Sigmoid colon (tissue), 7 donors: ENCODE data around the gene GPATCH2. TPM values are rescaled to one million over a fixed set of nuclear protein-coding genes. Genes with fewer than 3 reads are reported as not detected.
"Not testable (repeated sequence)": the region's sequence is repeated elsewhere in the genome, so short reads cannot be mapped to it uniquely, and the experiment has no call there.

Experiments used
- DNase-seq: peaks from one replicate; pipeline ENCODE4 v3.0.0-alpha.2; 2019
- H3K27ac ChIP-seq, 4 donors: fragments of 200-600 bp; sonication (generic); one replicate each; pipeline ENCODE4 v1.5.1; 2016 to 2019; ENCODE audit warnings: mild to moderate bottlenecking in 1 of 4
- H3K27me3 ChIP-seq, 3 donors: fragments of 200-600 bp; sonication (generic); one replicate each; pipeline ENCODE4 v1.5.1; 2019; ENCODE audit warnings: mild to moderate bottlenecking in 1 of 3
- H3K36me3 ChIP-seq, 4 donors: fragments of 200-600 bp; sonication (generic); one replicate each; pipeline ENCODE4 v1.5.1; 2016 to 2019
- H3K4me1 ChIP-seq, 4 donors: fragments of 200-600 bp; sonication (generic); one replicate each; pipeline ENCODE4 v1.5.1; 2017 to 2019
- H3K4me3 ChIP-seq, 4 donors: fragments of 200-600 bp; sonication (generic); one replicate each; pipeline ENCODE4 v1.5.1; 2017 to 2019; ENCODE audit warnings: mild to moderate bottlenecking in 2 of 4, moderate library complexity in 1 of 4
- H3K9me3 ChIP-seq, 4 donors: fragments of 200-600 bp in 3 of 4; sonication (generic) in 3 of 4; one replicate each; pipeline versions ENCODE4 v1.5.1 to v1.6.1; 2013 to 2019
- EP300 ChIP-seq, 4 donors: sonication (generic); formaldehyde crosslinking; IDR thresholded peaks; one replicate each; pipeline ENCODE4 v1.6.1; 2017; ENCODE audit warnings: antibody characterized with exemption in 4 of 4
- POLR2A ChIP-seq, 2 donors: fragments of 450-650 bp; IDR thresholded peaks; one replicate each; pipeline ENCODE4 v1.6.1; 2016; ENCODE audit warnings: antibody characterized with exemption in 2 of 2, mild to moderate bottlenecking in 2 of 2, moderate library complexity in 2 of 2
- POLR2AphosphoS5 ChIP-seq, 4 donors: sonication (generic); formaldehyde crosslinking; IDR thresholded peaks; one replicate each; pipeline ENCODE4 v1.6.1; 2017; ENCODE audit warnings: antibody characterized with exemption in 4 of 4
- WGBS, 2 donors: extraction: QIAGEN DNeasy Blood & Tissue Kit; methylation state at CpG; one replicate each; pipeline ENCODE4 v1.1.7; 2013; 5-methylcytosine and 5-hydroxymethylcytosine counted together
- intact Hi-C: fragments of 100-400 bp; cut with DNase I; formaldehyde crosslinking; loops from one replicate; pipeline ENCODE4 v1.15.1; 2023
- polyA plus RNA-seq, 3 donors: library from polyadenylated mRNA; stranded (reverse); fragments of 200-250 nt; gene quantifications; one replicate each; pipeline ENCODE4 v1.2.3, GENCODE V29; 2013
- total RNA-seq, 4 donors: library from RNA; depleted of rRNA; stranded (reverse); fragments of >200 nt; gene quantifications; one replicate each; pipeline ENCODE4 v1.1.0, GENCODE V29; 2016
- TF ChIP-seq, protein P1 (sequence below), 4 experiments: fragments of 450-650 bp in 3 of 4; fragments of 200-600 bp in 1 of 4; IDR thresholded peaks; one replicate each; pipeline ENCODE4 v1.5.1; 2016 to 2019; ENCODE audit warnings: antibody characterized with exemption in 4 of 4, mild to moderate bottlenecking in 3 of 4, moderate library complexity in 2 of 4
- donor health status: healthy with polysubstance abuse.
- donor health status: Bipolar disorder and iron deficiency.
- donor health status: healthy.

The GPATCH2 gene
- total and polyA plus RNA-seq, 7 donors: 3.0 to 18.5 (median 12.2) TPM

DNA sequence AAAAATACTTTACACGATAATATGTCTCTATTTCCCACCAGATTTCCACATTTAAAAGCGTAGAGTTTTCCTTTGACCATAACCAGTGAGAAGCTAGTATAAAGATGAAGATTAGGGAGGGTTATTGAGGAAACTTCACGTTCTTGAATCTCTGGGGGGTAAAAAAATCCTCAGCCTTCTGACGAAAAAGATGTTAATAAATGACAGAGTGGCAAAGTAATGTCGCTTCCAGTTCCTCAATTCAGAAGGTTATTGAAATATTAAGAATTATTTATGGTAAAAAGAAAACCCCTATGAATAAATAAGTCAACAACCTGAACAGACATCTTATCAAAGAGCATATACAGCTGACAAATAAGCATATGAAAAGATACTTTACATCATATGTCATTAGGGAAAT lies 241.0 kb downstream of the GPATCH2 start:
- Histone ChIP-seq H3K4me1 (peaks cover 0 to 6% (median 0%) of the 10 kb centered on the region in 4 donors), H3K27ac (no peak overlapping the region), H3K36me3 (no peaks in the 10 kb centered on the region), H3K9me3 (no peaks in the 10 kb centered on the region), H3K27me3 (no peaks in the 10 kb centered on the region), H3K4me3 (no peak overlapping the region)
- no peak for DNase-seq
- intact Hi-C loops: no loop called here
- WGBS, 2 donors: 73 to 82% methylated on average over 5 of the region's 5 CpGs
- TF ChIP-seq POLR2A (IDR thresholded peaks at IDR 0.05): no peak
- TF ChIP-seq, protein P1, sequence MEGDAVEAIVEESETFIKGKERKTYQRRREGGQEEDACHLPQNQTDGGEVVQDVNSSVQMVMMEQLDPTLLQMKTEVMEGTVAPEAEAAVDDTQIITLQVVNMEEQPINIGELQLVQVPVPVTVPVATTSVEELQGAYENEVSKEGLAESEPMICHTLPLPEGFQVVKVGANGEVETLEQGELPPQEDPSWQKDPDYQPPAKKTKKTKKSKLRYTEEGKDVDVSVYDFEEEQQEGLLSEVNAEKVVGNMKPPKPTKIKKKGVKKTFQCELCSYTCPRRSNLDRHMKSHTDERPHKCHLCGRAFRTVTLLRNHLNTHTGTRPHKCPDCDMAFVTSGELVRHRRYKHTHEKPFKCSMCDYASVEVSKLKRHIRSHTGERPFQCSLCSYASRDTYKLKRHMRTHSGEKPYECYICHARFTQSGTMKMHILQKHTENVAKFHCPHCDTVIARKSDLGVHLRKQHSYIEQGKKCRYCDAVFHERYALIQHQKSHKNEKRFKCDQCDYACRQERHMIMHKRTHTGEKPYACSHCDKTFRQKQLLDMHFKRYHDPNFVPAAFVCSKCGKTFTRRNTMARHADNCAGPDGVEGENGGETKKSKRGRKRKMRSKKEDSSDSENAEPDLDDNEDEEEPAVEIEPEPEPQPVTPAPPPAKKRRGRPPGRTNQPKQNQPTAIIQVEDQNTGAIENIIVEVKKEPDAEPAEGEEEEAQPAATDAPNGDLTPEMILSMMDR (IDR thresholded peaks at IDR 0.05): no peak
- TF ChIP-seq EP300 (IDR thresholded peaks at IDR 0.05): no peak

DNA sequence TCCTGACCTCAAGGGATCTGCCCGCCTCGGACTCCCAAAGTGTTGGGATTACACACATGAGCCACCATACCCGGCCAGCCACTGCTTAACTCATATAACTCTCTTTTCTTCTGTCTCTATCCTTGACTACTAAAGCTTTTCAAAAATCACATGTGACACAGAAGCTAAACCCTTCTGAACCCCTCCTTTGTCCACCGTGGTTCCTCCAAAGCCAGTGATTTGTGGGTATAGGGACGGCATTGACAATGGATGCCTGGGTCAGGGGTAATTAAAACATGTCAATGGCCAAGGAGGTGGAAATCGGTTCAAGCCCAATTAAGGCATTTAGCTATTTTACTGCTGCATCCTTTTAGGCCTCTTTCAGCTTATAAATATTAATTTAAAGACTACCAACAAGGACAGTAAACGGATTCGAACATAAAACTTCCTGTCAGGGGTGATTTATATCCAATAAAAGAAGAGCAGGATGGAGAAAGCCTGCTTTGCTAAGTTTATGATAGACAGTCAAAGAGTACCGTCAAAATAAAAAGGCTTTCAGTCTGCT lies 242.3 kb downstream of the GPATCH2 start:
- no peaks in the 10 kb centered on the region for H3K36me3 ChIP-seq
- 75 to 78% methylated on average over 9 of the region's 9 CpGs for WGBS, 2 donors
- peaks cover 0 to 6% (median 0%) of the 10 kb centered on the region in 4 donors for H3K4me1 ChIP-seq
- H3K9me3 ChIP-seq: no peaks in the 10 kb centered on the region
- no peak overlapping the region for H3K4me3 ChIP-seq
- H3K27ac ChIP-seq: no peak overlapping the region
- TF ChIP-seq POLR2AphosphoS5 (IDR thresholded peaks at IDR 0.05) (no peak), EP300 (IDR thresholded peaks at IDR 0.05) (no peak), POLR2A (IDR thresholded peaks at IDR 0.05) (no peak)
- TF ChIP-seq, protein P1 (IDR thresholded peaks at IDR 0.05): no peak
- no peaks in the 10 kb centered on the region for H3K27me3 ChIP-seq
- DNase-seq: no peak
- intact Hi-C loops: no loop called here

DNA sequence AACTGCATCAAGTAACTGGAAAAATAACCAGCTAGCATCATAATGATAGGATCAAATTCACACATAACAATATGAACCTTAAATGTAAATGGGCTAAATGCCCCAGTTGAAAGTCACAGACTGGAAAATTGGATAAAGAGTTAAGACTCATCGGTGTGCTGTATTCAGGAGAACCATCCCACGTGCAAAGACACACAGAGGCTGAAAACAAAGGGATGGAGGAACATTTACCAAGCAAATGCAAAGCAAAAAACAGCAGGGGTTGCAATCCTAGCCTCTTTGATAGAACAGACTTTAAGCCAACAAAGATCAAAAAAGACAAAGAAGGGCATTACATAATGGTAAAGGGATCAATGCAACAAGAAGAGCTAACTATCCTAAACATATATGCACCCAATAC lies 249.1 kb downstream of the GPATCH2 start:
- H3K4me1 ChIP-seq, H3K36me3 ChIP-seq, H3K4me3 ChIP-seq, H3K27me3 ChIP-seq, DNase-seq, H3K9me3 ChIP-seq, H3K27ac ChIP-seq, intact Hi-C loops: not testable (repeated sequence)
- 35 to 49% methylated on average over 2 of the region's 2 CpGs for WGBS, 2 donors

DNA sequence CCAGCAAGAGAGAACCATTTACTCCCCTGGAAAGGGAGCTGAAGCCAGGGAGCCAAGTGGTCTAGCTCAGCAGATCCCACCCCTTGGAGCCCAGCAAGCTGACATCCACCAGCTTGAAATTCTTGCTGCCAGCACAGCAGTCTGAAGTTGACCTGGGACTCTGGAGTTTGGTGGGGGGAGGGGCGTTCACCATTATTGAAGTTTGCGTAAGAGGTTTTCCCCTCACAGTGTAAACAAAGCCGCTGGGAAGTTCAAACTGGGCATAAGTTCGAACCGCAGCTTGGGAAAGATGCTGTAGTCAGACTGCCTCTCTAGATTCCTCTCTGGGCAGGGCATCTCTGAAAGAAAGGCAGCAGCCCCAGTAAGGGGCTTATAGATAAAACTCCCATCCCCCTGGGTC lies 251.1 kb downstream of the GPATCH2 start:
- H3K9me3 ChIP-seq, H3K27me3 ChIP-seq, H3K36me3 ChIP-seq, H3K27ac ChIP-seq, intact Hi-C loops, DNase-seq, H3K4me1 ChIP-seq, H3K4me3 ChIP-seq: not testable (repeated sequence)
- WGBS, 2 donors: 40 to 54% methylated on average over 5 of the region's 5 CpGs

DNA sequence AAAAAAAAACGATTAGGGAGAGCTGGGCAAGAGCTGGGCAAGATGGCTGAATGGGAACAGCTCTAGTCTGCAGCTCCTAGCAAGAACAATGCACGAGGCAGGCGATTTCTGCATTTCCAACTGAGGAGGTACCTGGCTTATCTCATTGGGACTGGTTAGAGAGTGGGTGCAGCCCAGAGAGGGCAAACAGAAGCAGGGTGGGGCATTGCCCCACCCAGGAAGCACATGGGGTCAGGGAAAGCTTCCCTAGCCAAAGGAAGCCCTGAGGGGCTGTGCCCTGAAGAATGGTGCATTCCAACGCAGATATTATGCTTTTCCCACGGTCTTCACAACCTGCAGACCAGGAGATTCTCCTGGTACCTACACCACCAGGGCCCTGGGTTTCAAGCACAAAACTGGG lies 251.6 kb downstream of the GPATCH2 start:
- DNase-seq: no peak
- TF ChIP-seq, protein P1 (IDR thresholded peaks at IDR 0.05): no peak
- TF ChIP-seq POLR2A (IDR thresholded peaks at IDR 0.05) (no peak), EP300 (IDR thresholded peaks at IDR 0.05) (no peak), POLR2AphosphoS5 (IDR thresholded peaks at IDR 0.05) (no peak)
- no peak overlapping the region for H3K27ac ChIP-seq
- no peaks in the 10 kb centered on the region for H3K36me3 ChIP-seq
- WGBS, 2 donors: 60 to 75% methylated on average over 4 to 5 of the region's 5 CpGs
- H3K9me3 ChIP-seq: peaks cover 0 to 4% (median 0%) of the 10 kb centered on the region in 4 donors
- H3K4me1 ChIP-seq: no peaks in the 10 kb centered on the region
- intact Hi-C loops: no loop called here
- no peaks in the 10 kb centered on the region for H3K27me3 ChIP-seq
- no peak overlapping the region for H3K4me3 ChIP-seq

Other genes starting within 250 kb of the GPATCH2 start
- 1 to 10 TPM in 1 of 4 donors, under 1 TPM in 1, not detected in 2; 0.41 to 1.1 TPM for gene SPATA17, start 254 bp upstream of the GPATCH2 start, total RNA-seq
- under 1 TPM in 1 of 3 donors, not detected in 2; 0.47 TPM for gene SPATA17, start 254 bp upstream of the GPATCH2 start, polyA plus RNA-seq